Right cardiac atrium (tissue), 5 donors: ENCODE data around the gene TIGIT. TPM values are rescaled to one million over a fixed set of nuclear protein-coding genes. Genes with fewer than 3 reads are reported as not detected.

Experiments
- ATAC-seq, 2 donors: fragments of 200-7000 bp; cut with Tn5 transposase; one replicate each; pipeline versions ENCODE4 v1.8.0 to v1.9.1; 2020; ENCODE audit warnings: moderate library complexity in 2 of 2, mild to moderate bottlenecking in 1 of 2
- DNase-seq, 3 donors: peaks; one replicate each; pipeline ENCODE4 v3.0.0-alpha.2; 2020
- H3K27ac ChIP-seq: one replicate; pipeline ENCODE4 v1.5.1; 2013; ENCODE audit warnings: mild to moderate bottlenecking, low read length, control low read depth, moderate library complexity
- H3K27me3 ChIP-seq: one replicate; pipeline ENCODE4 v1.6.1; 2013; ENCODE audit not compliant: control insufficient read depth, insufficient read depth
- H3K4me1 ChIP-seq: one replicate; pipeline ENCODE4 v1.6.1; 2013; ENCODE audit warnings: low read length; ENCODE audit not compliant: control insufficient read depth, insufficient read depth
- H3K4me3 ChIP-seq: one replicate; pipeline ENCODE4 v1.5.1; 2013; ENCODE audit warnings: low read length, control low read depth
- H3K9me3 ChIP-seq: one replicate; pipeline ENCODE4 v1.6.1; 2013; ENCODE audit warnings: low read length; ENCODE audit not compliant: control insufficient read depth
- WGBS: extraction: QIAGEN DNeasy Blood & Tissue Kit; methylation state at CpG from one replicate; pipeline ENCODE4 v1.1.7; 2013; 5-methylcytosine and 5-hydroxymethylcytosine counted together
- intact Hi-C, 4 donors: fragments of 100-400 bp; cut with DNase I; formaldehyde crosslinking; loops; one replicate each; pipeline versions ENCODE4 v1.11.0 to v1.14.0; 2022 to 2023
- polyA plus RNA-seq: library from polyadenylated mRNA; stranded (reverse); fragments of 200-250 nt; gene quantifications from one replicate; pipeline ENCODE4 v1.2.3, GENCODE V29; 2013
- total RNA-seq, 4 donors: library from RNA; stranded (reverse); fragmentation: NEBNext Ultra II Directional; extraction: Animal tissue kit (Norgen Biotek cat#: 25700); gene quantifications; one replicate each; pipeline ENCODE4 v1.2.1, GENCODE V29; 2021
- donor health status: healthy with polysubstance abuse.
- donor health status: DM: no; HTN: yes; CAD: no.
- donor health status: DM: no; HTN: no; CAD: no.
- donor health status: DM: no; HTN: yes; CAD: no; lungs with severe emphysema.
- donor health status: DM: yes; HTN: yes; CAD: no.

The TIGIT gene
- total and polyA plus RNA-seq, 5 donors, result 0.07 to 0.53 (median 0.17) TPM; not detected in 1

DNA sequence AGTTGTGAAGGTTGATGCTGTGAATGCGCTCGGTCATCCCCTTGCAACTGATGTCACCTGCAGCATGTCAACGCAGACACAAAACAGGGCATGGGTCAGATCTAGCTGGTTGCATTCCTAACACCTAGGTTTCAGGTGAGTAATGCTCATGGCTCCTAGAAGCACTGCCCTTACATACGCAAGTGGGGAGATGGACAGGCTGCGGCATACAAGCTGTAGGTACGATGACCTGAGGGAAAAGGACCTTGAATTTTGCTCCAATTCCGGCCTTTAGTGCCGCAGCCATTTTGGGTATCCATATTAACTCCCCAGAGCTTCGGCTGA is 58.0 kb downstream of the TIGIT start:
- intact Hi-C loops, result no loop called here
- Histone ChIP-seq H3K27me3 (no peaks in the 10 kb centered on the region), H3K9me3 (no peaks in the 10 kb centered on the region), H3K4me1 (peaks cover 3% of the 10 kb centered on the region), H3K4me3 (no peak overlapping the region), H3K27ac (no peak overlapping the region)
- 98% methylated on average over 9 of the region's 9 CpGs for WGBS
- DNase-seq (no peak), ATAC-seq (peak in 1 of 2 donors; percentile 17)

DNA sequence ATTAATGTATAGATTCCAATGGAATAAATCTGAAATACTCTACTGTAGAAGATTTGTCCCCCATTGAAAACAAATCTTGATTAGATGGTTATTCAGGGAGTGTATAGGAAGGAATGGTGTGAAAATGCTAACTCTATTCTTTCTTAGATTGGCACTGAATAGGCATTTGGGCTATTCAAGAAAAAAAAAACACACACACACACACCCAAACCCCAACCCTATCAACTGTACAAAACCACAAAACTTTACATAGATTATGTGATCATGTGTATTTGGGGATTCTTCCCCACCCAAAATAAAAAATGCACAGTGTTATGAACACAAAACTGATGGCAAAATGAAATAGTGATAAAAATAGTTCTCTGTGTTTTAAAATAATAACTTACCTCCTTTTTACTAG is 61.8 kb downstream of the TIGIT start:
- Histone ChIP-seq H3K4me3 (no peak overlapping the region), H3K27ac (no peak overlapping the region), H3K27me3 (no peaks in the 10 kb centered on the region), H3K9me3 (no peaks in the 10 kb centered on the region), H3K4me1 (peaks cover 3% of the 10 kb centered on the region)
- no peak for ATAC-seq
- DNase-seq, result no peak
- intact Hi-C loops, result no loop called here

- no peak for ATAC-seq
- H3K9me3 ChIP-seq, result no peaks in the 10 kb centered on the region
- H3K27me3 ChIP-seq, result no peaks in the 10 kb centered on the region
- no peak overlapping the region for H3K27ac ChIP-seq
- 55% methylated on average over 4 of the region's 4 CpGs for WGBS
- intact Hi-C loops, result no loop called here
- H3K4me3 ChIP-seq, result no peak overlapping the region
- DNase-seq, result no peak
- H3K4me1 ChIP-seq, result peaks cover 3% of the 10 kb centered on the region
Observed at GRCh38 chr3:114356066-114356465, 62.2 kb downstream of the TIGIT start.

DNA sequence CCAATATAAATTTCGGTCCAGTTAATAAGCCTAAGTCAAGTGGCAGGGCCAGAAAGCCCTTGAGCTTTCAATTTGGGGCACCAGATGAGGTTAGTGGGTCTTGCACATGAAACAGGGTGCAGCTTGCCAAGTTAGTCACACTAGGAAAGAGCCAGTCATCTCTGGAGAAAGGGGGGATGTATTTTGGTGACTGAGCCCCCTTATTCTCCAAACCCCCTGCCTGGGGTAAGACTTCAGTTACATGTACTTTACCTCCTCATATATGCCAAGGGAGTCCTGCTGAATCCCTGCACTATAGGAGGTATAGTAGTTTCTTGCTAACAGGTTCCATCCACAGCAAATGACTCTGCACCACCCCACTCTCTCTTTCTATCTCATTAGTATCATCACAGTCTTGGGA is 62.7 kb downstream of the TIGIT start:
- DNase-seq, result no peak
- Histone ChIP-seq H3K9me3 (no peaks in the 10 kb centered on the region), H3K27ac (no peak overlapping the region), H3K27me3 (no peaks in the 10 kb centered on the region), H3K4me3 (no peak overlapping the region), H3K4me1 (peaks cover 3% of the 10 kb centered on the region)
- WGBS, result 81% methylated on average over 1 of the region's 1 CpG
- intact Hi-C loops, result no loop called here
- ATAC-seq, result no peak

Other genes starting within 250 kb of the TIGIT start
- 1 to 10 TPM; 1.8 to 3.1 (median 2.3) TPM for gene CCDC191, start 237.5 kb upstream of the TIGIT start, total RNA-seq
- gene CCDC191, start 237.5 kb upstream of the TIGIT start, polyA plus RNA-seq, result 1.4 TPM
- gene QTRT2, start 237.3 kb upstream of the TIGIT start, total RNA-seq, result 1 to 10 TPM; 7.0 to 9.4 (median 7.4) TPM
- gene QTRT2, start 237.3 kb upstream of the TIGIT start, polyA plus RNA-seq, result 3.4 TPM
- not detected for gene DRD3, start 115.0 kb upstream of the TIGIT start, total RNA-seq
- gene DRD3, start 115.0 kb upstream of the TIGIT start, polyA plus RNA-seq, result not detected
- gene ZNF80, start 56.5 kb upstream of the TIGIT start, total RNA-seq, result not detected
- gene ZNF80, start 56.5 kb upstream of the TIGIT start, polyA plus RNA-seq, result not detected